Non-pigmented ciliary epithelial cell (primary cell): ENCODE measurements around the gene BCL11B.

Experiments
- DNase-seq: peaks from one replicate; pipeline ENCODE4 v3.0.0-alpha.2; 2010; ENCODE audit warnings: low read depth

Gene BCL11B

GRCh38 chr14:99267837-99268781 is 3.9 kb downstream of the BCL11B start:
- DNase-seq: no peak

DNA sequence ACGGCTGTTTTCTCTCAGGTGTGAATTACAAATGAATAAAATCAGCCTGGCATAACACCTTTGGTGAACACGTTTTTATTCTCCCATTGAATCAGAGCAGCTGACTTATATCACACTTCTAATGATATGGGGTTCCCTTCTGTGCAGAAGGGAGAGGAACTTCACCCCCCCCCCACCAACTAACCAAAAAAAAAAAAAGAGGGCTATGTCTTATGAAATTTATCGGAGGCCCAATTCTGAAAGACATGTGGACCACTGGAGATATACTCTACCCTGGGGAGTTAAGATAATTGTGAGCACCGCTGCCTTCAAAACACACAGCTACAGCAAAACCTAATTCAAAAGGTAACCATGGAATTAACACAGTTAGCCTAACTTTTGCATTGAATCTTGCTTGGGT is 4.6 kb downstream of the BCL11B start:
- DNase-seq: no peak

DNA sequence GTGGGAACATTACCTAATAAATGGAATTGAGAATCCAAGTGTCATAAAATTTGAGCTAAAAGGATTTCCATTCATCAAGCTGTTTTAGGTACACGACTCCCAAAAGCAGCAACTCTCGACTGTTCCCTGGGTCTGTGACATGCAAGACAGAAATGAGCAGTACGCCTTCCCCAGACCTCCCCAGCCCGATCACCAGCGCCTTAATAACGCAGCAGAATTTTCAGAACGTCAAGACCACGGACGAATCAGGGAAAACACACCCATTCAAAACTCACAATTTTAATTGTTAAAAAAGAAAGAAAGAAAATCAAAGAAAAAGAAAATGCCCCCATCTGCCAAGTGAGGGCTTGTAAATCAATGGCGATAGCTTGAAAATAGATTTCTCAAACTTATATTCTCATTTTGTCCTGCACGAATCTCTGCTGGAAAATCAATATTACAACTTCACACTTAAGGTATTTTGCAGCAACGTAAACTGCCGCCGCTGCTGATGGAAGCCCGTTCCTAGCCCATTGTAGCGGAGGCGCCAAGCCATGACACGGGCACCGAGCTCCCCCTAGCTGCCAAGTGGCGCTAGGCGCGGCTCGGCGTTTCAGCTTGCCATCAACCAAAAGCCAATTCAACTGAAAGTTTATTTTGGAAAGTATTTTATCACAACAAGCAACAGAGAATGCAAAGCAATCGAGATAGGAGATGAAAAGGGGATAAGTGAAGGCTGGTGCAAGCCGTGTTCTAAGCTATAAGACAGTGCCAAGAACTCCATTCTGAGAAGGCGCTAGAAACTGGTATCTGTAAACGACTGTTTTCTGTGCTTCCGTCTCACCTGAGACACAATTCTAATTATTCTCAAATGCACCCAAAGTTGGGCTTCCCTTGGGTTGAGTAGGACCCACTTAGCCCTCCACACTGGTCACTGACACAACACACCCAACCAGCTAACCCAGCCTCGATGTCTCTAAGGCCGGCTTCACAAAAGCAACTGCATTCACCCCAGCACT is 5.5 kb downstream of the BCL11B start:
- no peak for DNase-seq

- DNase-seq: no peak
Measured at GRCh38 chr14:99265571-99265970, 6.4 kb downstream of the BCL11B start.

DNA sequence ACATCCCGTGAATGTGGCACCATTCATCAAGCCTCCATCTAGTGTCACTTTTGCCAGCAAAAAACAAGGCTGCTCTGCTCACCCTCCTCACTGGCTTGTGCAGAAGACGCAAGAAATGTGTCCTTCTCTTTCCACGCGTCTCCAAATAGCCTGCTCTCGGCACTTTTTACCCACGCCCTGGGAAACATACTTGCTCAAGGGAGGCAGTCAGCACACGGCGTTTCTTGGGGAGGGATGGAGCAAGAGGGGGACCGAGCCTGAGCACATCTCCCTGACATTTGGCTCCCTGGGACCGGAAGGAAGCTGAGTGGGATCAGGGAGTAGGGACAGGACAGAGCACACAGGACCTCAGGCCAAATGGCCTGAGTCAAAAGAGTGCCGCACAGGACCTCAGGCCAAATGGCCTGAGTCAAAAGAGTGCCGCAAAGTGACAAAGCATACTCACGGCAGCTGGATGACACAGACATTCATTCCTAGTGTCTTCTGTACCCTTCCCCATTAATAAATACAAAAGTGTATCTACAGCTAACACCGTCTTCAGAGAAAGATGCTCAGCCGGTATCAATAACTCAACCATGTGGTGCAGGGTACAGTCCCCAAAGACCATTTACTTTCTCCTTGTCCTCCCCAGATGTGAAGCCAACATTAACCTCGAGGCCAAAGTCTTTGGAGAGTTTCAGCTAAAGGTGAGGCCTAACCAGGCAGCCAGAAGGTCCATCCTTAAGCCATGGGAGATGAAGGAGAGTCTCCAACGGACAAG is 7.1 kb downstream of the BCL11B start:
- no peak for DNase-seq

GRCh38 chr14:99263564-99264330 is 8.2 kb downstream of the BCL11B start:
- DNase-seq: no peak

DNA sequence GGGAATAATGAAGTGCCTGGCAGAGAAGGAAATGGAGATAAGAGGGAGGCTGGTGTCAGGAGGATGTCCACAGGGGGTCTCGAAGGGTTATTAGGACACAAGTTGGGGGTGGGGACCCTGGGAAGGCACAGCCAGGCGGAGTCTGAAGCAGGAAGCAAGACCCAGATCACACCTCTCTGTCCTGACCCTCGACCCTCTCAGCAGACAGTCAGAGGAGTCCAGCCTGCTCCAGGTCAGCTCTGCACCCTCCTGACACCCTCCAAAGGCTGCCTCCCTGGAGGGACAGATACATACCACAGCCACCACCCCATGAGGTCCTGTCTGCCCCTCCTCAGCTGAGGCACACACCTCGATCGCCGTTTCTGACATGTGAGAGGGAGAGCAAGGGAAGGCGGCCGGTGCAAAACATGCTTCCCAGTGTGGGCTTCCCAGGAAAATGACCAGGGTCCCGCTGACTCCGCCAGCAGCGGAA is 9.0 kb downstream of the BCL11B start:
- DNase-seq: no peak

- no peak for DNase-seq
Measured at GRCh38 chr14:99261912-99262787, 9.8 kb downstream of the BCL11B start.

DNA sequence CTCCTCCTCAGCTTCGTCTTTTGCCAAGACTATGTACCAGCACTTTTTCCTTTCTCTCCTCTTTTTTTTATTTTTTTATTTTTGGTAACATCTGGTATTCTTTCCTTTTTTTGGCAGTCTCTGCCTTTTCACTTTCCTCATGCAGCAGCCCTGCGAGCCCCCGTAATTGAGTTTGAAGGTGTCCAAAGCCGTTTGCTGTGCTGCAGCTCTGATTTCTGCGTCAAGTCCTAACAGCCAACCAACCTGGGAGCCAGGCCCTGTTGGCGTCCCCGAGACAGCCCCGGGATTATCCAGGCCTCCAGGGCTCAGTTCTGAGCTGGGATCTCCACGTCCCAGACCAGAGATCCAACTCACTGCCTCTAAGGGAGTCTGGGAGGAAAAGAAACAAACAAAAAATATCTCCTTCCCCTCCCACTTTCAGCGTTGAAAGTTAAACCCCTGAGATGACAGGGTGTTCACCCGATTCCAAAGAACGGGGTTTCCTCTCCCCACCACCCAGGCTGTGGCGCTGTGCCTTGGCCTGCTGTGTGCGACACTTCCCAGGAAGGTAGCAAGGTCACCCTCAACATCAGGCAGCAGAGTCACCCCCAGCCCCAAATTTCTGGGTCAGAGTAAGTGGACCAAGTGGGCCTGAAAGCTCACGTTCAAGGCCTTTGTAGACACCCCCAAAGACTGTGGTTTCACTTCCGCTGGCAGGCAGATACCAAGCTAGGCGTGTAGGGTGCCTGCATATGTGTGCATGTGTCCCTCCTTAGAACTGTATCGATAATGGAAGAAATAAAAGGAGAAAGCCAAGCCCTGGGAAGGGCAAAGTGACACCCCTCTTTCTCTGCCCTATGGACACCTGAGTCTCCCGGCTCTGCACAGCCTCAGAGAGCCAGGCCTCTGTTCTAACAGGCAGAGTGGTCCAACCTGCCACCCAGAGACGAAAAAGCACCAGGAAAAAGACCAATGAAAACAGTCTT is 11.1 kb downstream of the BCL11B start:
- no peak for DNase-seq

- no peak for DNase-seq
Measured at GRCh38 chr14:99260116-99260515, 11.9 kb downstream of the BCL11B start.

DNA sequence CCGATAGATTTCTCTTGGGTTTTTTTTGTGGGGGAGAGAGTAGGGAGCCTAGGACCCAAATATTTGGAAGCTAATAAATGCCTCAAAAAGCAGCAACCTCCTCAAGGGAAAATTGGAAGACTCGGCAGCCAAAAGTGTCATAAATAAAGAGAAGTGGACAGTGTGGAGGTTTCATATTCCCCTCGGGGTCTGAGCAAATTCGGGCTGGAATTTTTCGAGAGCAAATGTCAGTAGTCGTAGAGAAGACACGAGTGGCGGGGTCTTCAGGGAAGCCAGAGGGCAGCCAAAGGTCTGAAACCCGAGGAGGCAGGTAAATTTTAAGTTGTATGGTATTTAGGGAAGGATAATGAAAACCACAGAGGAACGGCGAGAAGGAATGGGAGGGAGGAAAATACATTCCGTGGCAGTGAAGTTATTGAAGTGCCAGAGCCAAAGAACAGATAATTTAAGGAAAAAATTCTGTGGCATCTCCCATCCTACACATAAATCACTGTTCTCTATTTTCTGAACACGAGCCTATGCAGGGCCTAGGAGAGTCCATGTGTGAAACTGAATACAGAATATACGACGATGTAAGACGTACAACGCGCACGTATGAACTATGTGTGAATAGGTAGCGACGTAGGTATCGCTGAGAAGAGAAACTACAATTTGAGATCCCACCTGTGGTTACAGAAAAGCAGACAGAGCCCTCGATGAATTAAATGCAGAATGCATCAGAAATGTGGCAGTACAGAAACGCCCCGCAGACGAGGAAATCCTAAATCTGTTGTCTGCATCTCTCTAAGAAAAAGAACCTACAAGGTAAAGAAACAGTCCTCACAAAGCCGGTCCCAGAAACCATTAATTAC is 12.9 kb downstream of the BCL11B start:
- no peak for DNase-seq

- DNase-seq: no peak
Measured at GRCh38 chr14:99258341-99258861, 13.6 kb downstream of the BCL11B start.

DNA sequence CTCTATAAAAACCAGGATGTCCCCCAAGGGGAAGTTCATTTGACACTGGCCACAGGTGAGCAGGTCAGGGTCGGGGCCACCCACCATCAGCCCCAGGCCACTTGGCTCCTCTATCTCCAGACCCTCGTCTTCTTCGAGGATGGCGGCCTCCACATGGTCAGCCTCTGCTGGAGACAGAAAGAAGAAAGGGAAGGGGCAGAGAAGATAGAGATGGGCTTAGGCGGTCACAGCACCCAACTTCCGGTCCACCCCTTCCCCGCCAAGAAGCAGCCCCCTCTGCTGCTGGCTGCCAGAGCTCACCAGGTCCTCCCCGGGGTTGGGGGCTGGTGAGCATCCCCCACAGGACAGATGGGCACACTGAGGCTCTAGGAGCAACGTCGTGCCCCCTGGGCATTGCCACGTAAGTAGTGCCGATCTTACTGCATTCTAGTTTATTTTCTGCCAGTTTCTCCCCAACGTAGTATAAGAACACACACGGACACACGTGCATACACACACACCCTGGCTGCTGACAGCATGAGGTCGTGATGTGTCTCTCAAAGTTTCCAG is 14.2 kb downstream of the BCL11B start:
- no peak for DNase-seq

DNA sequence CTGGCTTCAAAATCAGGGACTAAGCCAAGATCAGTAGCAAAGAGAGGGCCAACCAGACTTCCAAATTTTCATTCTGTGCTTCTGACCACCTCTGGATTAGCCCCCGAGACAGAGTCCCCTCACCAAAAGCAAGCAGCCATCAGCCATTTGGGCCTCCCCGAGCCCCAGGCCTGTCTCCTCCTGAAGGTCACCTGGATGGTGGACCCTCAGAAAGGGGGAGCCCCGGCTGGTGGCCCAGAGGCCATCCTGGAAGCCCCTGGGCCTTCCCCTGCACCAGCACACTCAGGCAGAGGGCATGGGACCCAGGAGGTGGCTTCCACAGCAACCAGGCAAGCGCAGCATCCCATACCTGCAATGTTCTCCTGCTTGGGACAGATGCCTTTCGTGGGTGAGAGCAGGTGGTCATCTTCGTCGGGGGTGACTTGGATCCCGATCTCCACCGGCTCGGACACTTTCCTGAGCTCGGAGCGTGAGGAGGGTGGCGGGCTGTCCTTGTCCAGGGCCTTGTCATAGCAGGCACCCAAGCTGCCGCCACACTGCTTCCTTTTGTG is 14.8 kb downstream of the BCL11B start:
- DNase-seq: no peak

DNA sequence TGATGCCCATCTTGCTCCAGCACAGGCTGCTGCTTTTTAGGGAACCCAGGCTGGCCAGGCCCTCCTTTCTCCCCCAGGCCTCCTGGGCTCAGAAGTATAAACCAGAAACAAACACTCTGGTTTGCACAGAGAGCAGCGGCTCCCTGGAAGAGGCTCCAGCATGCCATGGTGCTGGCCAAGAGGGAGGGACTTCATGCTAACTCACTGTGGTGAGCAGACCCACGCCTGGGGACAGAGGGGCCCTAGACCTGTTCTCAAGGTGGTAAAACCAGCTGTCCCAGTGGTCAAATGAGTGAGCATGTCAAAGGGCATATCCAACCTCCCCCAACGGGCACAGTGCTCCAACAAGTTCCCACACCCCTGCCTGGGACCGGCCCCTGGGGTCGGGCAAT is 15.5 kb downstream of the BCL11B start:
- DNase-seq: no peak

DNA sequence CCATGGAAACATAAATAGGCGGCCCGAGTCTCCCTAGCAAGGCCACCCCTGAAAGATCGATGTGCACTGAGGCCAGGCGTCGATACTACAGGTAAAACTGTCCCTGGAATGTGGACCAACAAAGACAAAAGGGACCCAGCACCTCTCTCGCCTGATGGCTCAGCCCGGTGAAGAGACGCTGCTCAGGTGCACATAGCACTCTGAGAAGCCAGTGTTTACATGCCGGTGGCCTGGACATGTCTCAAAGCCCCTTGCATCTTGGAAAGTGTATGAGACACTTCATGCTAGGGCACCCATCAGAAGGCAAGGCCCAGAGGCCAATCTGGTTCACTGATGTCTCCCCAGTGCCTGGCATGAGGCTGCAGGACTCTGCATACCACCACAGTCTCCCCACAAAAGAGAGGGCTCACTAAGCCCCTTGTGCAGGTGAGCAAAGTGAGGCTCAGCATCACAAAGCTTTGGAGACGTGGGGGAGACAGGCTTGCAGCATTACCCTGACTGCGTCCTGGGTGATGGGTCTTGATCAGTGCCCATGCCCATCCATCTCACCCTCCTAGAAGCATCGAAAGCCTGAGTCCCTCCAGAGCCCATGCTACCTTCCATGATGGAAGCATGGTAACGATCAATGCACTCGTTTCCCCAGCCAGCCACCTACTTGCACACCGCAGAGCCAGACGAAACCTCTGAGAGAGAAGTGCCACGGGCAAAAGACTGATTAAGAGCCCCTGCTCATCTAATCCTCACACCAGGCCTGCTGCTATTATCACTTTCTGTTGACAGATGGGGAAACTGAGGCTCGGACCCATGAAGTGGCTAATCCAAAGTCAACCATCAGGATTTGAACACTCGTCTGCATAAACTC is 16.1 kb downstream of the BCL11B start:
- DNase-seq: no peak
